ENCODE data around the gene VEZT.
"Not testable (repeated sequence)": the region's sequence is repeated elsewhere in the genome, so short reads cannot be mapped to it uniquely, and the experiment has no call there.

VEZT gene

DNA sequence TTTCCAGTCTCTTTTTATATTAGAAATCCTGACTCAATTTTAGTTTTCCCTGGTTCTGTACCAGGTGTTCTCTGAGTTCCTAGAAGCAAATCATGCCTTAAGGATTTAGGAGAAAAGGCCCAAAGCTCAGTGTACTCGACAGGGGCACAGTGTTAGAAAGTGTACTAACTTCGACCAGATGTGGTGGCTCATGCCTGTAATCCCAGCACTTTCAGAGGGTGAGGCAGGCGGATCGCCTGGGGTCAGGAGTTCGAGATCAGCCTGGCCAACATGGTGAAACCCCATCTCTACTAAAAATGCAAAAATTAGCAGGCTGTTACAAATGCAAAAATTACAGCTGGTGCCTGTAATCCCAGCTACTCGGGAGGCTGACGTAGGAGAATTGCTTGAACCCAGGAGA, 12.0 kb downstream of the VEZT start:
- no peaks in the 10 kb centered on the region for H3K27me3 ChIP-seq (ENCODE audit: insufficient read depth, low read length, poor library complexity, severe bottlenecking)
- H4K20me1 ChIP-seq (ENCODE audit: insufficient read depth, low read length, poor library complexity, severe bottlenecking) = peaks cover 74% of the 10 kb centered on the region
- no peak overlapping the region for H2AFZ ChIP-seq (ENCODE audit: low read length)
- H3K4me2 ChIP-seq (ENCODE audit: low read depth, low read length, poor library complexity, severe bottlenecking) = no peak overlapping the region
- peaks cover 15% of the 10 kb centered on the region; the same call in 1 of the 2 replicates for H3K36me3 ChIP-seq (ENCODE audit: insufficient read depth, low read length)
- TF ChIP-seq, protein P1, sequence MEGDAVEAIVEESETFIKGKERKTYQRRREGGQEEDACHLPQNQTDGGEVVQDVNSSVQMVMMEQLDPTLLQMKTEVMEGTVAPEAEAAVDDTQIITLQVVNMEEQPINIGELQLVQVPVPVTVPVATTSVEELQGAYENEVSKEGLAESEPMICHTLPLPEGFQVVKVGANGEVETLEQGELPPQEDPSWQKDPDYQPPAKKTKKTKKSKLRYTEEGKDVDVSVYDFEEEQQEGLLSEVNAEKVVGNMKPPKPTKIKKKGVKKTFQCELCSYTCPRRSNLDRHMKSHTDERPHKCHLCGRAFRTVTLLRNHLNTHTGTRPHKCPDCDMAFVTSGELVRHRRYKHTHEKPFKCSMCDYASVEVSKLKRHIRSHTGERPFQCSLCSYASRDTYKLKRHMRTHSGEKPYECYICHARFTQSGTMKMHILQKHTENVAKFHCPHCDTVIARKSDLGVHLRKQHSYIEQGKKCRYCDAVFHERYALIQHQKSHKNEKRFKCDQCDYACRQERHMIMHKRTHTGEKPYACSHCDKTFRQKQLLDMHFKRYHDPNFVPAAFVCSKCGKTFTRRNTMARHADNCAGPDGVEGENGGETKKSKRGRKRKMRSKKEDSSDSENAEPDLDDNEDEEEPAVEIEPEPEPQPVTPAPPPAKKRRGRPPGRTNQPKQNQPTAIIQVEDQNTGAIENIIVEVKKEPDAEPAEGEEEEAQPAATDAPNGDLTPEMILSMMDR (conservative IDR thresholded peaks at IDR 0.05; ENCODE audit: low read length) = no peak
- TF ChIP-seq EZH2phosphoT487 (IDR thresholded peaks at IDR 0.05; ENCODE audit: borderline replicate concordance) = no peak
- H3K4me1 ChIP-seq (ENCODE audit: insufficient read depth, low read length, poor library complexity, severe bottlenecking) = peaks cover 12% of the 10 kb centered on the region
- no peak overlapping the region for H3K9ac ChIP-seq (ENCODE audit: low read depth, low read length, poor library complexity, severe bottlenecking)
- no peaks in the 10 kb centered on the region; the same call in 1 of the 2 replicates for H3F3A ChIP-seq (ENCODE audit: low read depth)
- no peak overlapping the region for H3K4me3 ChIP-seq (ENCODE audit: low read length, poor library complexity, severe bottlenecking)
- H3K79me2 ChIP-seq (ENCODE audit: insufficient read depth, low read length) = peaks cover 99% of the 10 kb centered on the region
- H3K9me2 ChIP-seq (replicated peaks; ENCODE audit: low read depth, low read length) = no peaks in the 10 kb centered on the region
- H3K9me3 ChIP-seq (ENCODE audit: insufficient read depth, low read depth, low read length) = no peaks in the 10 kb centered on the region

DNA sequence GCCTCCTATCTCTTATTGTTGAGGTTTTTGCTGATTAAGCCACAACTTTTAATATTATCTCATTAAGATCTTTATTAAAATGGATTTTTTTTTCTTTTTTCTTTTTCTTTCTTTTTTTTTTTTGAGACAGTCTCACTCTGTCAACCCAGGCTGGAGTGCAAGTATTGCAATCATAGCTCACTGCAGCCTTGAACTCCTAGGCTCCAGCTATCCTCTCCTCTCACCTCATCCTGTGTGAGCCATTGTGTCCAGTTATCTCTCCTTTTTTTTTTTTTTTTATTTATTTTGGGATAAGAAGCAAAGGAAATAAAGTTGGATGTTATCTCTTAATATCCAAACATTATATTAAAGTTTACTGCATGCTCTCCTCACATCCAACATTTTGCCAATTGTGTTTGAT, 12.7 kb downstream of the VEZT start:
- Histone ChIP-seq H3K4me1 (ENCODE audit: insufficient read depth, low read length, poor library complexity, severe bottlenecking) (peaks cover 12% of the 10 kb centered on the region), H2AFZ (ENCODE audit: low read length) (no peak overlapping the region), H3K36me3 (ENCODE audit: insufficient read depth, low read length) (peaks cover 9% of the 10 kb centered on the region; the same call in 1 of the 2 replicates), H3K27me3 (ENCODE audit: insufficient read depth, low read length, poor library complexity, severe bottlenecking) (no peaks in the 10 kb centered on the region), H4K20me1 (ENCODE audit: insufficient read depth, low read length, poor library complexity, severe bottlenecking) (peaks cover 69% of the 10 kb centered on the region), H3F3A (ENCODE audit: low read depth) (no peaks in the 10 kb centered on the region; the same call in 1 of the 2 replicates), H3K9ac (ENCODE audit: low read depth, low read length, poor library complexity, severe bottlenecking) (no peak overlapping the region), H3K79me2 (ENCODE audit: insufficient read depth, low read length) (peaks cover 93% of the 10 kb centered on the region), H3K9me2 (replicated peaks; ENCODE audit: low read depth, low read length) (no peaks in the 10 kb centered on the region), H3K9me3 (ENCODE audit: insufficient read depth, low read depth, low read length) (no peaks in the 10 kb centered on the region), H3K4me3 (ENCODE audit: low read length, poor library complexity, severe bottlenecking) (no peak overlapping the region), H3K4me2 (ENCODE audit: low read depth, low read length, poor library complexity, severe bottlenecking) (no peak overlapping the region)
- TF ChIP-seq, protein P1 (conservative IDR thresholded peaks at IDR 0.05; ENCODE audit: low read length) = no peak

DNA sequence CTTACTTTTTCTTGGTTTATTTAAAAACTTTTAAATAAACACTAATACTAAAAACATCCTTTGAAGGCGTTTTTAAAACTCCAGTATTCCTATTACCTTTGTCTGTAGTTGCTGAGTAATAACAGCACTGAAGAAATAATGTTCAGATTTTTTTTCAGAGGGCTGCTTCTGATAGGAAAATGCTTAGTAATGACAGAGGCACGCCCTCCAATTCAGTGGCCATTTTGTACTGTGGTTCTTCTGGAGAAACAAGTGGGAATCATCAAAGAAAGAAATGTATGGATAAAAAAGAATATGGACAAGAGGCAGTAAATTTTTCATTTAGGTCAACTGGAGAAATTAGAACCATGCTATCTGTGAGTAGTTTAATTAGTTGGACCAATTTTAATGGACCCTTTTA, 13.6 kb downstream of the VEZT start:
- Histone ChIP-seq H2AFZ (ENCODE audit: low read length) (no peak overlapping the region), H4K20me1 (ENCODE audit: insufficient read depth, low read length, poor library complexity, severe bottlenecking) (peaks cover 60% of the 10 kb centered on the region), H3K9me2 (replicated peaks; ENCODE audit: low read depth, low read length) (no peaks in the 10 kb centered on the region), H3K9ac (ENCODE audit: low read depth, low read length, poor library complexity, severe bottlenecking) (no peak overlapping the region), H3K4me2 (ENCODE audit: low read depth, low read length, poor library complexity, severe bottlenecking) (no peak overlapping the region), H3K4me1 (ENCODE audit: insufficient read depth, low read length, poor library complexity, severe bottlenecking) (peaks cover 12% of the 10 kb centered on the region), H3K36me3 (ENCODE audit: insufficient read depth, low read length) (peaks cover 9% of the 10 kb centered on the region; the same call in 1 of the 2 replicates), H3K27me3 (ENCODE audit: insufficient read depth, low read length, poor library complexity, severe bottlenecking) (no peaks in the 10 kb centered on the region), H3K79me2 (ENCODE audit: insufficient read depth, low read length) (peaks cover 86% of the 10 kb centered on the region), H3F3A (ENCODE audit: low read depth) (no peaks in the 10 kb centered on the region; the same call in 1 of the 2 replicates), H3K9me3 (ENCODE audit: insufficient read depth, low read depth, low read length) (no peaks in the 10 kb centered on the region), H3K4me3 (ENCODE audit: low read length, poor library complexity, severe bottlenecking) (no peak overlapping the region)
- TF ChIP-seq EZH2phosphoT487 (IDR thresholded peaks at IDR 0.05; ENCODE audit: borderline replicate concordance) = no peak

DNA sequence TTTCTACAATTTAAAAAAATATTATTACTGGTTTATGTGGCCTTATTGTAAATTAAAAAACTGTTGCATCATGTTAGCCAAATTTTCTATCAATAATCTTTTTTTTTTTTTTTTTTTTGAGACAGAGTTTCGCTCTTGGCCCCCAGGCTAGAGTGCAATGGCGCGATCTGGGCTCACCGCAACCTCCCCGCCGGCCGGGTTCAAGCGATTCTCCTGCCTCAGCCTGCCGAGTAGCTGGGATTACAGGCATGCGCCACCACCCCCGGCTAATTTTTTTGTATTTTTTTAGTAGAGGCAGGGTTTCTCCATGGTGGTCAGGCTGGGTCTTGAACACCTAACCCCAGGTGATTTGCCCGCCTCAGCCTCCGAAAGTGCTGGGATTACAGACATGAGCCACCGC, 16.6 kb downstream of the VEZT start:
- H3K36me3 ChIP-seq (ENCODE audit: insufficient read depth, low read length); H3K4me3 ChIP-seq (ENCODE audit: low read length, poor library complexity, severe bottlenecking); H3K9me3 ChIP-seq (ENCODE audit: insufficient read depth, low read depth, low read length); H3K9me2 ChIP-seq (replicated peaks; ENCODE audit: low read depth, low read length); H3K27me3 ChIP-seq (ENCODE audit: insufficient read depth, low read length, poor library complexity, severe bottlenecking); H3F3A ChIP-seq (ENCODE audit: low read depth); H3K9ac ChIP-seq (ENCODE audit: low read depth, low read length, poor library complexity, severe bottlenecking); H3K4me1 ChIP-seq (ENCODE audit: insufficient read depth, low read length, poor library complexity, severe bottlenecking); H3K4me2 ChIP-seq (ENCODE audit: low read depth, low read length, poor library complexity, severe bottlenecking); H2AFZ ChIP-seq (ENCODE audit: low read length): not testable (repeated sequence)
- Histone ChIP-seq H4K20me1 (ENCODE audit: insufficient read depth, low read length, poor library complexity, severe bottlenecking) (peaks cover 61% of the 10 kb centered on the region), H3K79me2 (ENCODE audit: insufficient read depth, low read length) (peaks cover 87% of the 10 kb centered on the region)

DNA sequence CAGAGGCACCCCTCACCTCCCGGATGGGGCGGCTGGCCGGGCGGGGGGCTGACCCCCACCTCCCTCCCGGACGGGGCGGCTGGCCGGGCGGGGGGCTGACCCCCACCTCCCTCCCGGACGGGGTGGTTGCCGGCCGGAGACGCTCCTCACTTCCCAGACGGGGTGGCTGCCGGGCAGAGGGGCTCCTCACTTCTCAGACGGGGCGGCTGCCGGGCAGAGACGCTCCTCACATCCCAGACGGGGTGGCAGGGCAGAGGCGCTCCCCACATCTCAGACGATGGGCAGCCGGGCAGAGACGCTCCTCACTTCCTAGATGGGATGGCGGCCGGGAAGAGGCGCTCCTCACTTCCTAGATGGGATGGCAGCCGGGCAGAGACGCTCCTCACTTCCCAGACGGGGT, 18.0 kb downstream of the VEZT start:
- H3K4me3 ChIP-seq (ENCODE audit: low read length, poor library complexity, severe bottlenecking); H3K4me1 ChIP-seq (ENCODE audit: insufficient read depth, low read length, poor library complexity, severe bottlenecking); H2AFZ ChIP-seq (ENCODE audit: low read length); H3F3A ChIP-seq (ENCODE audit: low read depth); H3K27me3 ChIP-seq (ENCODE audit: insufficient read depth, low read length, poor library complexity, severe bottlenecking); H3K9me3 ChIP-seq (ENCODE audit: insufficient read depth, low read depth, low read length); H3K9me2 ChIP-seq (replicated peaks; ENCODE audit: low read depth, low read length); H3K9ac ChIP-seq (ENCODE audit: low read depth, low read length, poor library complexity, severe bottlenecking); H3K4me2 ChIP-seq (ENCODE audit: low read depth, low read length, poor library complexity, severe bottlenecking); H3K36me3 ChIP-seq (ENCODE audit: insufficient read depth, low read length): not testable (repeated sequence)
- H3K79me2 ChIP-seq (ENCODE audit: insufficient read depth, low read length) = peaks cover 87% of the 10 kb centered on the region
- H4K20me1 ChIP-seq (ENCODE audit: insufficient read depth, low read length, poor library complexity, severe bottlenecking) = peaks cover 60% of the 10 kb centered on the region
